Endothelial cell of umbilical vein (primary cell): ENCODE measurements around the gene ZSCAN32. TPM values are rescaled to one million over a fixed set of nuclear protein-coding genes. Genes with fewer than 3 reads are reported as not detected.

Experiments used
- BruUV-seq: library from RNA; stranded (reverse); fragments of 400-500 nt; replicated peaks from 2 replicates; lab custom pipeline; 2021; lab: Mats Ljungman, UMichigan
- CTCF ChIA-PET: fragments of 300-600, 350-600 bp; sonication (Branson Sonifier 250); formaldehyde crosslinking; loops from one replicate; lab custom pipeline; 2021; ENCODE audit warnings: antibody characterized with exemption, inconsistent platforms; lab: Charles Lee
- POLR2A ChIA-PET: fragments of 300-600, 350-600 bp; sonication (Branson Sonifier 250); formaldehyde crosslinking; loops from one replicate; lab custom pipeline; 2021; ENCODE audit warnings: antibody characterized with exemption, inconsistent platforms; lab: Charles Lee
- DNase-seq: peaks from one replicate; pipeline ENCODE4 v3.0.0-alpha.2; 2011; ENCODE audit warnings: low read depth, low spot score
- FAIRE-seq: peaks from 2 replicates; lab custom pipeline; 2011; peaks lifted over from hg19 to GRCh38; lab: Jason Lieb, UNC
- H2AFZ ChIP-seq: 2 replicates; pipeline ENCODE4 v1.6.0; 2012; ENCODE audit warnings: low read depth, low read length, control low read depth, inconsistent platforms
- H3K27ac ChIP-seq: 2 replicates; pipeline ENCODE4 v1.5.1; 2011; ENCODE audit warnings: low read depth, mild to moderate bottlenecking, control low read depth, low read length, moderate library complexity; ENCODE audit not compliant: insufficient read depth
- H3K27me3 ChIP-seq, 2 experiments: 2 replicates each; pipeline versions ENCODE4 v1.6.0 to v1.6.1; 2011; ENCODE audit warnings: low read length in 2 of 2, mixed read lengths in 1 of 2; ENCODE audit not compliant: control insufficient read depth in 2 of 2, insufficient read depth in 2 of 2
- H3K36me3 ChIP-seq, 2 experiments: 2 replicates in 1 of 2; 3 replicates in 1 of 2; pipeline ENCODE4 v1.5.1; 2011; ENCODE audit warnings: low read length in 2 of 2, mild to moderate bottlenecking in 1 of 2, moderate library complexity in 1 of 2; ENCODE audit not compliant: control insufficient read depth in 2 of 2, insufficient read depth in 2 of 2; ENCODE audit errors: extremely low read depth in 1 of 2
- H3K4me1 ChIP-seq: 3 replicates; pipeline ENCODE4 v1.5.1; 2011; ENCODE audit warnings: mild to moderate bottlenecking, low read length; ENCODE audit not compliant: control insufficient read depth, insufficient read depth; ENCODE audit errors: extremely low read depth
- H3K4me2 ChIP-seq: 2 replicates; pipeline ENCODE4 v1.6.1; 2011; ENCODE audit warnings: low read length, control low read depth, mixed read lengths; ENCODE audit not compliant: insufficient read depth
- H3K4me3 ChIP-seq, 3 experiments: fragments of 200-600 bp in 1 of 3; sonication (generic), shearing (Covaris generic) in 1 of 3; replicated peaks in 1 of 3; 2 replicates each; pipeline ENCODE4 v1.5.1; 2011 to 2016; ENCODE audit warnings: control low read depth in 3 of 3, low read length in 3 of 3, mild to moderate bottlenecking in 2 of 3, inconsistent platforms in 1 of 3, low read depth in 1 of 3, moderate library complexity in 1 of 3; ENCODE audit not compliant: insufficient read depth in 1 of 3
- H3K79me2 ChIP-seq: 2 replicates; pipeline ENCODE4 v1.6.0; 2012; ENCODE audit warnings: low read length, inconsistent platforms; ENCODE audit not compliant: control insufficient read depth, insufficient read depth
- H3K9ac ChIP-seq: replicated peaks from 2 replicates; pipeline ENCODE3; 2011; ENCODE audit warnings: low read length, control low read depth; ENCODE audit not compliant: insufficient read depth; ENCODE audit errors: extremely low read depth
- H3K9me1 ChIP-seq: replicated peaks from 3 replicates; pipeline ENCODE4 v1.6.0; 2011; ENCODE audit warnings: mild to moderate bottlenecking, low read length; ENCODE audit not compliant: control insufficient read depth, insufficient read depth; ENCODE audit errors: extremely low read depth
- H3K9me3 ChIP-seq: replicated peaks from 2 replicates; pipeline ENCODE4 v1.5.1; 2012; ENCODE audit warnings: low read length, inconsistent platforms; ENCODE audit not compliant: control insufficient read depth, insufficient read depth
- H4K20me1 ChIP-seq: replicated peaks from 2 replicates; pipeline ENCODE3; 2011; ENCODE audit warnings: mild to moderate bottlenecking, low read length; ENCODE audit not compliant: control insufficient read depth, insufficient read depth; ENCODE audit errors: extremely low read depth
- EZH2 ChIP-seq: IDR thresholded peaks from 2 replicates; pipeline ENCODE4 v1.6.1; 2012; ENCODE audit warnings: borderline replicate concordance, low read depth, mild to moderate bottlenecking, moderate library complexity, low read length, inconsistent platforms; ENCODE audit not compliant: severe bottlenecking
- FOS ChIP-seq: IDR thresholded peaks from 2 replicates; pipeline ENCODE4 v1.6.1; 2011; ENCODE audit warnings: mild to moderate bottlenecking, low read length, moderate library complexity, borderline replicate concordance; ENCODE audit not compliant: insufficient read depth
- GATA2 ChIP-seq: IDR thresholded peaks from 2 replicates; pipeline ENCODE4 v1.7.0; 2011; ENCODE audit warnings: low read depth, mild to moderate bottlenecking, moderate library complexity, mixed read lengths, low read length; ENCODE audit not compliant: insufficient read length, insufficient read depth
- JUN ChIP-seq: IDR thresholded peaks from 2 replicates; pipeline ENCODE4 v1.6.1; 2011; ENCODE audit warnings: borderline replicate concordance, low read depth; ENCODE audit not compliant: insufficient read length, insufficient read depth
- MYC ChIP-seq: IDR thresholded peaks from one replicate; pipeline ENCODE4 v1.6.1; 2011; ENCODE audit warnings: mild to moderate bottlenecking, low read depth, low read length
- POLR2A ChIP-seq: IDR thresholded peaks from 2 replicates; pipeline ENCODE4 v1.6.1; 2012; ENCODE audit warnings: low read depth, mild to moderate bottlenecking, control low read depth, low read length
- POLR2AphosphoS5 ChIP-seq: IDR thresholded peaks from 2 replicates; pipeline ENCODE4 v1.6.1; 2012; ENCODE audit warnings: low read depth, mild to moderate bottlenecking, control low read depth, low read length, moderate library complexity; ENCODE audit not compliant: insufficient read depth
- dilution Hi-C: fragments of 300-500 bp; cut with MboI; formaldehyde crosslinking; loops from one replicate; pipeline ENCODE4 v1.15.0; 2019; ENCODE audit warnings: low sequenced_read_pairs; ENCODE audit not compliant: extremely low pct_ligation_motif_present
- intact Hi-C: fragments of 100-400 bp; cut with micrococcal nuclease; formaldehyde crosslinking; loops from one replicate; pipeline ENCODE4 v1.10.0; 2022
- polyA plus RNA-seq, 4 experiments: library from polyadenylated mRNA; depleted of rRNA in 3 of 4; stranded (reverse) in 3 of 4; unstranded in 1 of 4; fragments of >200 nt; gene quantifications; 2 replicates each; pipeline versions ENCODE4 v1.2.1 to v1.2.3, GENCODE V29; 2011 to 2012; ENCODE audit warnings: missing spikeins in 1 of 4
- total RNA-seq: library from RNA; stranded (reverse); gene quantifications from 2 replicates; pipeline ENCODE4 v1.2.3, GENCODE V29; 2021
- TF ChIP-seq, protein P1 (sequence below), 2 donors: IDR thresholded peaks; 1 replicate in 1 of 2; 2 replicates in 1 of 2; pipeline ENCODE4 v1.5.1; 2011; ENCODE audit warnings: low read length in 2 of 2, mild to moderate bottlenecking in 2 of 2, moderate library complexity in 2 of 2, control low read depth in 1 of 2, inconsistent platforms in 1 of 2, low read depth in 1 of 2; ENCODE audit not compliant: insufficient read depth in 1 of 2; ENCODE audit errors: extremely low read depth in 1 of 2
- TF ChIP-seq, protein P2 (sequence below): IDR thresholded peaks from 2 replicates; pipeline ENCODE4 v1.6.1; 2011; ENCODE audit not compliant: insufficient read depth, insufficient read length

Gene ZSCAN32
- total and polyA plus RNA-seq, 2 donors (not counting 3 experiments of a cell fraction or from before 2014, with no cell fraction given), result 8.0 to 10.9 TPM

DNA sequence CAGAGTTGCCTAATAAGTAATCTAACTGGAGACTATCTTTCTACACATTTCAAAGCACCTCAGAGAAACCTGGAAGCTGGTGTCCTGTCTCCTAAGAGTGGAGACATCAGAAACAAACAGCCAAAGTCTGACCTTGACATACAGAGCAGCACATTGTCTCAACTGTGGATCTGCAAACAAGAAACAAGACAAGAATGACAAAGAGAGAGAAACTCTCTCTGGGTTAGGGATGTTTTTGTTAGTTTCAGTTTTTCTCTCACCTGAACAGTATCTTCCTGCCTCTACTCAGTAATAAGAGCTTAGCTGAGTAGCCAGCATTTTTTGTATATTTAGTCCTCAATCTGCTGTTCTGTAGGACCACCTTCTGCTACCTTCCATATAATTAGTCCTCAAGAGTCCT lies 33.6 kb upstream of the ZSCAN32 start:
- Histone ChIP-seq H3K9me3 (no peaks in the 10 kb centered on the region), H3K9ac (no peak overlapping the region), H3K27ac (no peak overlapping the region), H4K20me1 (no peaks in the 10 kb centered on the region), H3K79me2 (no peaks in the 10 kb centered on the region), H3K4me3 (no peak overlapping the region), H3K9me1 (no peaks in the 10 kb centered on the region), H2AFZ (no peak overlapping the region), H3K36me3 (peaks cover 0 to 6% of the 10 kb centered on the region in 2 experiments), H3K4me1 (peaks cover 3% of the 10 kb centered on the region), H3K27me3 (peaks cover 0 to 20% of the 10 kb centered on the region in 2 experiments), H3K4me2 (no peak overlapping the region)
- FAIRE-seq (no peak), DNase-seq (no peak)
- intact Hi-C loops (no loop called here), dilution Hi-C loops (no loop called here)
- no TSS peak for BruUV-seq
- no peak for TF ChIP-seq POLR2A
- TF ChIP-seq GATA2, result no peak
- no peak for TF ChIP-seq FOS
- TF ChIP-seq, protein P1, sequence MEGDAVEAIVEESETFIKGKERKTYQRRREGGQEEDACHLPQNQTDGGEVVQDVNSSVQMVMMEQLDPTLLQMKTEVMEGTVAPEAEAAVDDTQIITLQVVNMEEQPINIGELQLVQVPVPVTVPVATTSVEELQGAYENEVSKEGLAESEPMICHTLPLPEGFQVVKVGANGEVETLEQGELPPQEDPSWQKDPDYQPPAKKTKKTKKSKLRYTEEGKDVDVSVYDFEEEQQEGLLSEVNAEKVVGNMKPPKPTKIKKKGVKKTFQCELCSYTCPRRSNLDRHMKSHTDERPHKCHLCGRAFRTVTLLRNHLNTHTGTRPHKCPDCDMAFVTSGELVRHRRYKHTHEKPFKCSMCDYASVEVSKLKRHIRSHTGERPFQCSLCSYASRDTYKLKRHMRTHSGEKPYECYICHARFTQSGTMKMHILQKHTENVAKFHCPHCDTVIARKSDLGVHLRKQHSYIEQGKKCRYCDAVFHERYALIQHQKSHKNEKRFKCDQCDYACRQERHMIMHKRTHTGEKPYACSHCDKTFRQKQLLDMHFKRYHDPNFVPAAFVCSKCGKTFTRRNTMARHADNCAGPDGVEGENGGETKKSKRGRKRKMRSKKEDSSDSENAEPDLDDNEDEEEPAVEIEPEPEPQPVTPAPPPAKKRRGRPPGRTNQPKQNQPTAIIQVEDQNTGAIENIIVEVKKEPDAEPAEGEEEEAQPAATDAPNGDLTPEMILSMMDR (IDR thresholded peaks at IDR 0.05; ENCODE audit: extremely low read depth in 1 of 2, insufficient read depth in 1 of 2, low read depth in 1 of 2, low read length in 2 of 2), result no peak
- TF ChIP-seq, protein P2, sequence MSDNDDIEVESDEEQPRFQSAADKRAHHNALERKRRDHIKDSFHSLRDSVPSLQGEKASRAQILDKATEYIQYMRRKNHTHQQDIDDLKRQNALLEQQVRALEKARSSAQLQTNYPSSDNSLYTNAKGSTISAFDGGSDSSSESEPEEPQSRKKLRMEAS, result no peak
- TF ChIP-seq EZH2, result no peak
- TF ChIP-seq MYC, result no peak
- no peak for TF ChIP-seq JUN
- no peak for TF ChIP-seq POLR2AphosphoS5
- CTCF ChIA-PET, result no interaction called here
- POLR2A ChIA-PET, result no interaction called here
